Adrenal gland (tissue), 12 donors: ENCODE results near the gene TM9SF2. TPM values are rescaled to one million over a fixed set of nuclear protein-coding genes. Genes with fewer than 3 reads are reported as not detected.

Experiments
- DNase-seq, 7 donors: peaks; one replicate each; pipeline ENCODE4 v3.0.0-alpha.2; 2019 to 2020
- H3K27ac ChIP-seq, 5 donors: fragments of 200-600 bp; sonication (generic) in 4 of 5; 1 replicate in 3 of 5; 2 replicates in 2 of 5; pipeline versions ENCODE4 v1.5.1 to v1.8.0; 2016 to 2020; ENCODE audit warnings: mild to moderate bottlenecking in 1 of 5
- H3K27me3 ChIP-seq: fragments of 200-600 bp; 2 replicates; pipeline ENCODE4 v1.8.0; 2021
- H3K36me3 ChIP-seq, 2 donors: fragments of 200-600 bp; replicated peaks in 1 of 2; 1 replicate in 1 of 2; 2 replicates in 1 of 2; pipeline versions ENCODE4 v1.5.1 to v1.8.0; 2018 to 2022
- H3K4me1 ChIP-seq, 2 donors: fragments of 200-600 bp; replicated peaks in 1 of 2; 1 replicate in 1 of 2; 2 replicates in 1 of 2; pipeline versions ENCODE4 v1.5.1 to v1.8.0; 2018 to 2021
- H3K4me3 ChIP-seq, 4 donors: fragments of 200-600 bp; sonication (generic) in 3 of 4; one replicate each; pipeline ENCODE4 v1.5.1; 2016 to 2018
- H3K9me3 ChIP-seq, 3 donors: fragments of 200-600 bp; sonication (generic) in 1 of 3; replicated peaks in 1 of 3; 1 replicate in 2 of 3; 2 replicates in 1 of 3; pipeline versions ENCODE4 v1.5.1 to v1.8.0; 2016 to 2021
- CTCF ChIP-seq, 6 experiments: fragments of 450-650 bp in 4 of 6; fragments of 200-600 bp in 2 of 6; sonication (generic) in 1 of 6; IDR thresholded peaks; 1 replicate in 5 of 6; 2 replicates in 1 of 6; pipeline versions ENCODE4 v1.5.1 to v1.8.0; 2016 to 2021; ENCODE audit warnings: antibody characterized with exemption in 6 of 6, mild to moderate bottlenecking in 2 of 6, moderate library complexity in 1 of 6
- POLR2A ChIP-seq, 2 donors: fragments of 450-650 bp; IDR thresholded peaks; one replicate each; pipeline ENCODE4 v1.6.1; 2017; ENCODE audit warnings: antibody characterized with exemption in 2 of 2, mild to moderate bottlenecking in 2 of 2, moderate library complexity in 1 of 2
- WGBS, 4 donors: extraction: QIAGEN DNeasy Blood & Tissue Kit in 2 of 4; methylation state at CpG; one replicate each; pipeline versions ENCODE4 v1.1.5 to v1.1.7; 2013 to 2017; 5-methylcytosine and 5-hydroxymethylcytosine counted together
- intact Hi-C, 2 donors: fragments of 100-400 bp; cut with DNase I; formaldehyde crosslinking; loops; one replicate each; pipeline versions ENCODE4 v1.14.1 to v1.15.0; 2022 to 2023
- polyA plus RNA-seq, 3 donors: library from polyadenylated mRNA; stranded (reverse); fragments of 200-250 nt in 2 of 3; fragments of 350-450 nt in 1 of 3; fragmentation: Illumina TruSeq in 1 of 3; extraction: RNeasy Lipid Tissue Mini Kit (QIAGEN cat#74804) in 1 of 3; gene quantifications; one replicate each; pipeline ENCODE4 v1.2.3, GENCODE V29; 2013 to 2014
- total RNA-seq, 9 donors: library from RNA; depleted of rRNA in 4 of 9; stranded (reverse); fragments of >200 nt in 4 of 9; fragments of 120-200 nt in 1 of 9; fragmentation: NEBNext Ultra II Directional in 1 of 9; extraction: Animal tissue kit (Norgen Biotek cat#: 25700) in 1 of 9; gene quantifications; one replicate each; pipeline versions ENCODE4 v1.1.0 to v1.2.4, GENCODE V29; 2013 to 2023
- donor health status: healthy with polysubstance abuse.
- donor health status: Bipolar disorder and iron deficiency.
- donor health status: DM: yes; HTN: yes; CAD: no.
- donor health status: DM: no; HTN: no; CAD: no.
- donor health status: DM: no; HTN: no; CAD: no.
- donor health status: DM: yes; HTN: yes; CAD: no.

TM9SF2 gene
- total and polyA plus RNA-seq, 12 donors = 22.7 to 153 (median 113) TPM

- peaks cover 7 to 12% of the 10 kb centered on the region in 2 donors for H3K4me1 ChIP-seq
- intact Hi-C loops = no loop called here
- H3K9me3 ChIP-seq = no peaks in the 10 kb centered on the region
- WGBS, 4 donors = 65 to 83% (median 80%) methylated on average over 8 of the region's 8 CpGs
- peak in 2 of 7 donors; percentile 11 to 20 for DNase-seq
- H3K27ac ChIP-seq = no peak overlapping the region
- no peak for TF ChIP-seq POLR2A (IDR thresholded peaks at IDR 0.05)
- no peak for TF ChIP-seq CTCF (IDR thresholded peaks at IDR 0.05)
- H3K4me3 ChIP-seq = no peak overlapping the region
- H3K36me3 ChIP-seq = peaks cover 0 to 56% of the 10 kb centered on the region in 2 donors
- no peaks in the 10 kb centered on the region for H3K27me3 ChIP-seq
These were observed 41.6 kb downstream of the TM9SF2 start for GRCh38 chr13:99542788-99543406.

GRCh38 chr13:99545361-99545760 lies 44.1 kb downstream of the TM9SF2 start:
- TF ChIP-seq CTCF (IDR thresholded peaks at IDR 0.05) = no peak
- no peak for TF ChIP-seq POLR2A (IDR thresholded peaks at IDR 0.05)
- no peak for DNase-seq
- intact Hi-C loops = no loop called here
- no peaks in the 10 kb centered on the region for H3K27me3 ChIP-seq
- H3K4me3 ChIP-seq = no peak overlapping the region
- H3K36me3 ChIP-seq = peaks cover 0 to 55% of the 10 kb centered on the region in 2 donors
- H3K27ac ChIP-seq = no peak overlapping the region
- peaks cover 7 to 16% of the 10 kb centered on the region in 2 donors for H3K4me1 ChIP-seq
- no peaks in the 10 kb centered on the region for H3K9me3 ChIP-seq
- 88 to 93% (median 90%) methylated on average over 6 of the region's 6 CpGs for WGBS, 4 donors

- no peaks in the 10 kb centered on the region for H3K9me3 ChIP-seq
- no peak overlapping the region for H3K4me3 ChIP-seq
- peaks cover 2 to 10% of the 10 kb centered on the region in 2 donors for H3K4me1 ChIP-seq
- DNase-seq = no peak
- peaks cover 0 to 61% of the 10 kb centered on the region in 2 donors for H3K36me3 ChIP-seq
- H3K27ac ChIP-seq = no peak overlapping the region
- intact Hi-C loops = no loop called here
- H3K27me3 ChIP-seq = no peaks in the 10 kb centered on the region
- 89 to 94% (median 91%) methylated on average over 7 of the region's 7 CpGs for WGBS, 4 donors
- no peak for TF ChIP-seq CTCF (IDR thresholded peaks at IDR 0.05)
- TF ChIP-seq POLR2A (IDR thresholded peaks at IDR 0.05) = no peak
These were observed 44.7 kb downstream of the TM9SF2 start for GRCh38 chr13:99545979-99546378.

GRCh38 chr13:99546878-99547277 lies 45.6 kb downstream of the TM9SF2 start:
- Histone ChIP-seq H3K36me3 (peaks cover 0 to 66% of the 10 kb centered on the region in 2 donors), H3K27me3 (no peaks in the 10 kb centered on the region), H3K4me1 (peaks cover 0 to 10% of the 10 kb centered on the region in 2 donors), H3K9me3 (no peaks in the 10 kb centered on the region), H3K27ac (no peak overlapping the region), H3K4me3 (no peak overlapping the region)
- 90 to 96% (median 93%) methylated on average over 7 of the region's 7 CpGs for WGBS, 4 donors
- DNase-seq = no peak
- no peak for TF ChIP-seq CTCF (IDR thresholded peaks at IDR 0.05)
- TF ChIP-seq POLR2A (IDR thresholded peaks at IDR 0.05) = no peak
- intact Hi-C loops = no loop called here
